Activated CD8-positive, alpha-beta memory T cell treated with anti-CD3 and anti-CD28 coated beads for 1 hour (primary cell): Measurements from ENCODE around the gene TRAIP.
"Not testable (repeated sequence)": the region's sequence is repeated elsewhere in the genome, so short reads cannot be mapped to it uniquely, and the experiment has no call there.

Experiments used
- DNase-seq, 2 donors: peaks; one replicate each; pipeline ENCODE4 v3.0.0-alpha.2; 2020; ENCODE audit warnings: low read depth in 1 of 2; ENCODE audit errors: extremely low read depth in 1 of 2

TRAIP gene

GRCh38 chr3:49856181-49857005 is at the start of gene TRAIP:
Gene TRAIP, minus strand, starts transcription at chr3:49856564. Its CDS starts 111 bp downstream, at chr3:49856453.
- DNase-seq = peak; percentile 81 to 89

- DNase-seq = not testable (repeated sequence)
These were observed 48.1 kb upstream of the TRAIP start for GRCh38 chr3:49904448-49904847.

GRCh38 chr3:49903451-49904424 is 47.4 kb upstream of the TRAIP start, which contains the start of gene MST1R:
Gene MST1R, minus strand, starts transcription at chr3:49903873. Its CDS starts 264 bp downstream, at chr3:49903609.
- DNase-seq = peak; percentile 38 to 74

GRCh38 chr3:49902511-49903345 is 46.4 kb upstream of the TRAIP start:
- DNase-seq = no peak

GRCh38 chr3:49901366-49902339 is 45.3 kb upstream of the TRAIP start:
- no peak for DNase-seq

GRCh38 chr3:49900491-49901153 is 44.3 kb upstream of the TRAIP start:
- DNase-seq = no peak

- DNase-seq = no peak
These were observed 43.5 kb upstream of the TRAIP start for GRCh38 chr3:49899815-49900214.

- no peak for DNase-seq
These were observed 42.6 kb upstream of the TRAIP start for GRCh38 chr3:49898991-49899390.

GRCh38 chr3:49896345-49896744 is 40.0 kb upstream of the TRAIP start:
- no peak for DNase-seq

GRCh38 chr3:49895791-49896190 is 39.4 kb upstream of the TRAIP start:
- DNase-seq = no peak

GRCh38 chr3:49889296-49889695 is 32.9 kb upstream of the TRAIP start:
- no peak for DNase-seq

- no peak for DNase-seq
These were observed 30.5 kb upstream of the TRAIP start for GRCh38 chr3:49886922-49887265.

GRCh38 chr3:49883998-49884397 is 27.6 kb upstream of the TRAIP start:
- DNase-seq = no peak

- DNase-seq = no peak
These were observed 25.8 kb upstream of the TRAIP start for GRCh38 chr3:49882166-49882565.

- DNase-seq = no peak
These were observed 24.4 kb upstream of the TRAIP start for GRCh38 chr3:49880581-49881315.

GRCh38 chr3:49879721-49880120 is 23.4 kb upstream of the TRAIP start:
- no peak for DNase-seq

- DNase-seq = no peak
These were observed 22.3 kb upstream of the TRAIP start for GRCh38 chr3:49878686-49879085.

GRCh38 chr3:49877716-49878115 is 21.4 kb upstream of the TRAIP start:
- no peak for DNase-seq
